Kidney epithelial cell (primary cell): ENCODE results near the gene MRPL24. TPM values are rescaled to one million over a fixed set of nuclear protein-coding genes. Genes with fewer than 3 reads are reported as not detected.

Experiments used
- DNase-seq: peaks from one replicate; pipeline ENCODE4 v3.0.0-alpha.2; 2010; ENCODE audit warnings: low read depth
- H3K27me3 ChIP-seq: 2 replicates; pipeline ENCODE4 v1.6.0; 2011; ENCODE audit warnings: low read length; ENCODE audit not compliant: control insufficient read depth, insufficient read depth
- H3K36me3 ChIP-seq: 2 replicates; pipeline ENCODE4 v1.5.1; 2011; ENCODE audit warnings: low read length; ENCODE audit not compliant: control insufficient read depth, insufficient read depth
- H3K4me3 ChIP-seq: 2 replicates; pipeline ENCODE4 v1.5.1; 2011; ENCODE audit warnings: low read depth, mild to moderate bottlenecking, control low read depth, low read length
- CTCF ChIP-seq: IDR thresholded peaks from 2 replicates; pipeline ENCODE4 v1.5.1; 2011; ENCODE audit warnings: mild to moderate bottlenecking, moderate library complexity, low read length, control low read depth, inconsistent platforms; ENCODE audit not compliant: insufficient read depth, poor library complexity, severe bottlenecking
- total RNA-seq: library from RNA; depleted of rRNA; stranded (reverse); fragments of >200 nt; gene quantifications from 2 replicates; pipeline ENCODE4 v1.2.3, GENCODE V29; 2015

Gene MRPL24
- total RNA-seq, 1 donor from 2014 or later, result 62.2 TPM

- no peaks in the 10 kb centered on the region for H3K27me3 ChIP-seq
- no peak overlapping the region for H3K4me3 ChIP-seq
- TF ChIP-seq CTCF, result no peak
Measured at GRCh38 chr1:156697481-156697880, 43.4 kb downstream of the MRPL24 start.

GRCh38 chr1:156696755-156697154 lies 44.1 kb downstream of the MRPL24 start:
- Histone ChIP-seq H3K27me3 (no peaks in the 10 kb centered on the region), H3K36me3 (peaks cover 2% of the 10 kb centered on the region), H3K4me3 (no peak overlapping the region)
- DNase-seq, result no peak
- no peak for TF ChIP-seq CTCF

More at GRCh38 chr1:156697481-156697880, 43.4 kb downstream of the MRPL24 start:
- peaks cover 2% of the 10 kb centered on the region for H3K36me3 ChIP-seq
- no peak for DNase-seq

- DNase-seq, result no peak
- TF ChIP-seq CTCF, result no peak
- no peak overlapping the region for H3K4me3 ChIP-seq
- H3K27me3 ChIP-seq, result no peaks in the 10 kb centered on the region
- H3K36me3 ChIP-seq, result no peaks in the 10 kb centered on the region
Measured at GRCh38 chr1:156694690-156694962, 46.3 kb downstream of the MRPL24 start.

GRCh38 chr1:156693848-156694689 lies 46.8 kb downstream of the MRPL24 start:
- Histone ChIP-seq H3K4me3 (no peak overlapping the region), H3K36me3 (no peaks in the 10 kb centered on the region), H3K27me3 (no peaks in the 10 kb centered on the region)
- TF ChIP-seq CTCF, result no peak
- no peak for DNase-seq

- no peaks in the 10 kb centered on the region for H3K36me3 ChIP-seq
- H3K4me3 ChIP-seq, result no peak overlapping the region
- DNase-seq, result no peak
- no peaks in the 10 kb centered on the region for H3K27me3 ChIP-seq
- no peak for TF ChIP-seq CTCF
Measured at GRCh38 chr1:156692925-156693847, 47.7 kb downstream of the MRPL24 start.
